ENCODE measurements around the gene CCL14.

The CCL14 gene

GRCh38 chr17:35986643-35987042 is at the start of gene CCL14:
Gene CCL14, minus strand, starts transcription at chr17:35986729. Its CDS starts 80 bp downstream, at chr17:35986649.
- DNase-seq (ENCODE audit: low read depth), result no peak
- TF ChIP-seq, protein P1, sequence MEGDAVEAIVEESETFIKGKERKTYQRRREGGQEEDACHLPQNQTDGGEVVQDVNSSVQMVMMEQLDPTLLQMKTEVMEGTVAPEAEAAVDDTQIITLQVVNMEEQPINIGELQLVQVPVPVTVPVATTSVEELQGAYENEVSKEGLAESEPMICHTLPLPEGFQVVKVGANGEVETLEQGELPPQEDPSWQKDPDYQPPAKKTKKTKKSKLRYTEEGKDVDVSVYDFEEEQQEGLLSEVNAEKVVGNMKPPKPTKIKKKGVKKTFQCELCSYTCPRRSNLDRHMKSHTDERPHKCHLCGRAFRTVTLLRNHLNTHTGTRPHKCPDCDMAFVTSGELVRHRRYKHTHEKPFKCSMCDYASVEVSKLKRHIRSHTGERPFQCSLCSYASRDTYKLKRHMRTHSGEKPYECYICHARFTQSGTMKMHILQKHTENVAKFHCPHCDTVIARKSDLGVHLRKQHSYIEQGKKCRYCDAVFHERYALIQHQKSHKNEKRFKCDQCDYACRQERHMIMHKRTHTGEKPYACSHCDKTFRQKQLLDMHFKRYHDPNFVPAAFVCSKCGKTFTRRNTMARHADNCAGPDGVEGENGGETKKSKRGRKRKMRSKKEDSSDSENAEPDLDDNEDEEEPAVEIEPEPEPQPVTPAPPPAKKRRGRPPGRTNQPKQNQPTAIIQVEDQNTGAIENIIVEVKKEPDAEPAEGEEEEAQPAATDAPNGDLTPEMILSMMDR (IDR thresholded peaks at IDR 0.05; ENCODE audit: low read length, missing control alignments), result no peak

GRCh38 chr17:36036235-36036634 is 49.7 kb upstream of the CCL14 start:
- TF ChIP-seq, protein P1 (IDR thresholded peaks at IDR 0.05; ENCODE audit: low read length, missing control alignments), result no peak
- no peak overlapping the region for H3K4me3 ChIP-seq (replicated peaks; ENCODE audit: low read depth, low read length)
- no peak for DNase-seq (ENCODE audit: low read depth)

More at GRCh38 chr17:35986643-35987042, at the start of gene CCL14:
- H3K4me3 ChIP-seq (replicated peaks; ENCODE audit: low read depth, low read length), result no peak within 1 kb of the TSS

DNA sequence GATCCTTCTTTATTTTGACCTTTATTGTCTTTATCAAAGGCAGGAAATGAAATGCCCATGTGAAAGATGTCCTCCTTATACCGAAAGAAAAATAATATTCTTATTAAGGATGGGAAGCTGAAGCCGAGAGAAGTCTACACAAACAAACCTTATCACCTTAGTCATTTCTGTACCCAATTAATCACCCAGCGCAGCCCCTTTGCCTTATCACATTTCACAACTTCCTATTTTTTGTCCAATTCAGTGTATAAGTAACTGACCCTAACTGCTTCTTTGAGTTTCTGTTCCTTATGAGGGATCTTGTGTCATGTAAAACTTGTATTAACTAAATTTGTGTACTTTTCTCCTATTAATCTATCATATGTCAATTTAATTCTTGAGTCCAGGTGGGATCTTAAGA is 47.6 kb upstream of the CCL14 start:
- TF ChIP-seq, protein P1 (IDR thresholded peaks at IDR 0.05; ENCODE audit: low read length, missing control alignments), result no peak
- no peak overlapping the region for H3K4me3 ChIP-seq (replicated peaks; ENCODE audit: low read depth, low read length)
- no peak for DNase-seq (ENCODE audit: low read depth)

GRCh38 chr17:36030956-36031355 is 44.4 kb upstream of the CCL14 start:
- TF ChIP-seq, protein P1 (IDR thresholded peaks at IDR 0.05; ENCODE audit: low read length, missing control alignments), result no peak
- no peak for DNase-seq (ENCODE audit: low read depth)
- no peak overlapping the region for H3K4me3 ChIP-seq (replicated peaks; ENCODE audit: low read depth, low read length)

DNA sequence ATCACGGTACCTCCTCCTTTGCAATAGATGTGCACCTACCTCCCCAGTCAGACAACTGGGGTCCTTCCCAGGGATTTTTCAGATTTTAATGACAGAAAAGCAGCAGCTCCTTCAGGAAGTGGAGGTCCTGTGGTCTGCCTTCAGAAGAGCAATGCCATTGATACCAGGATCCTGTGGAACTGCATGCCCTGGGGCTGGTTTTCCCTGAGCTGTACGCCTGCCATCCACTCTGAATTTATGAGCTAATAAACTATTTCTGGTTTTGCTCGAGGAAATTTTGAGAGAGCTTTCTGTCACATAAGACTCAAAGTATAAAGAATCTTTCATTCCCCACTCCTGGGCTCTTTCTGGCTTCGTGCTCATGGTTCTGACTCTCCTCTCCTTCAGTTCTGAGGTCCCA is 41.2 kb upstream of the CCL14 start:
- no peak for DNase-seq (ENCODE audit: low read depth)
- no peak overlapping the region for H3K4me3 ChIP-seq (replicated peaks; ENCODE audit: low read depth, low read length)
- TF ChIP-seq, protein P1 (IDR thresholded peaks at IDR 0.05; ENCODE audit: low read length, missing control alignments), result no peak

DNA sequence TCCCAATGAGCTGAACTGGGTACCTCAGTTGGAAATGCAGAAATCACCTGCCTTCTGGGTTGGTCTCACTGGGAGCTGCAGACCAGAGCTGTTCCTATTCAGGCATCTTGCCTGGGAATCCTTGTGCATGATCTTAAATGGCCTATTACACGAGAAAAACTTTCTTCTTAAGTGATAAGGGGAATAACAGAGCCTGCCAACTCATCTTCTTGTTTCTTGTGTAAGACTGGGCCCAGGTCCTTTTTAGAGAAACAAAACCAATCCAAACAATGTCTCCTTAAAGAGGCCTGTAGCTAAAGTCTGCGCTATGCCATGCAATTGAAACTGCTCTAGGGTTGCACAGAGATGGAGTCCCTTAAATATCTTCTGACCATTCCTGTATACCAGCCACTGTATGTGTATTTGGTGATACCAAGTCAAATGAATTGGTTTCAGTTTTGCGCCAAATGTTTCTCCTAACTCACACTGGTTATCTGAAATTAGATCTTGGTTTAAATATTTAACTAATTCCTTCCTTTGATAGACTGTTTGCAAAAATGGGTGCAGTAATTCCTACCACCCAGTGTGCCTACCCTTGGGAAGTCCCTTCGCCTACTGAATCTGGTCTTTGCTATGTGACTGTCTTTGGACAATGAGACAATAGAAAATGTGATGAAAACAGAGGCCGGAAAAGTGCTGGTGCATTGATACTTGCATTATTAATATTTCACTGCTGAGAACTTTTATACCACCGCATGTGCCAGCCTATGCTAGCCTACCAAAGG is 37.8 kb upstream of the CCL14 start:
- no peak for DNase-seq (ENCODE audit: low read depth)
- no peak overlapping the region for H3K4me3 ChIP-seq (replicated peaks; ENCODE audit: low read depth, low read length)
- TF ChIP-seq, protein P1 (IDR thresholded peaks at IDR 0.05; ENCODE audit: low read length, missing control alignments), result no peak

- no peak overlapping the region for H3K4me3 ChIP-seq (replicated peaks; ENCODE audit: low read depth, low read length)
- DNase-seq (ENCODE audit: low read depth), result no peak
- TF ChIP-seq, protein P1 (IDR thresholded peaks at IDR 0.05; ENCODE audit: low read length, missing control alignments), result no peak
These were observed 32.9 kb upstream of the CCL14 start for GRCh38 chr17:36019423-36019822.
